Fibroblast of villous mesenchyme (primary cell): ENCODE results near the gene NFATC4. TPM values are rescaled to one million over a fixed set of nuclear protein-coding genes. Genes with fewer than 3 reads are reported as not detected.
A peak's percentile ranks its signal among the peaks of the same experiment; 100 is the strongest.

Source experiments
- DNase-seq: peaks from one replicate; pipeline ENCODE4 v3.0.0-alpha.2; 2010; ENCODE audit warnings: low read depth
- H3K4me3 ChIP-seq: 2 replicates; pipeline ENCODE4 v1.5.1; 2011; ENCODE audit warnings: low read depth, mild to moderate bottlenecking, low read length
- total RNA-seq: library from RNA; depleted of rRNA; stranded (reverse); fragments of >200 nt; gene quantifications from 2 replicates; pipeline ENCODE4 v1.2.3, GENCODE V29; 2012
- TF ChIP-seq, protein P1 (sequence below): IDR thresholded peaks from 2 replicates; pipeline ENCODE4 v1.5.1; 2012; ENCODE audit warnings: low read depth, mild to moderate bottlenecking, low read length; ENCODE audit not compliant: insufficient read depth

Gene NFATC4
- 56.4 and 68.2 TPM in 2 replicates for total RNA-seq

DNA sequence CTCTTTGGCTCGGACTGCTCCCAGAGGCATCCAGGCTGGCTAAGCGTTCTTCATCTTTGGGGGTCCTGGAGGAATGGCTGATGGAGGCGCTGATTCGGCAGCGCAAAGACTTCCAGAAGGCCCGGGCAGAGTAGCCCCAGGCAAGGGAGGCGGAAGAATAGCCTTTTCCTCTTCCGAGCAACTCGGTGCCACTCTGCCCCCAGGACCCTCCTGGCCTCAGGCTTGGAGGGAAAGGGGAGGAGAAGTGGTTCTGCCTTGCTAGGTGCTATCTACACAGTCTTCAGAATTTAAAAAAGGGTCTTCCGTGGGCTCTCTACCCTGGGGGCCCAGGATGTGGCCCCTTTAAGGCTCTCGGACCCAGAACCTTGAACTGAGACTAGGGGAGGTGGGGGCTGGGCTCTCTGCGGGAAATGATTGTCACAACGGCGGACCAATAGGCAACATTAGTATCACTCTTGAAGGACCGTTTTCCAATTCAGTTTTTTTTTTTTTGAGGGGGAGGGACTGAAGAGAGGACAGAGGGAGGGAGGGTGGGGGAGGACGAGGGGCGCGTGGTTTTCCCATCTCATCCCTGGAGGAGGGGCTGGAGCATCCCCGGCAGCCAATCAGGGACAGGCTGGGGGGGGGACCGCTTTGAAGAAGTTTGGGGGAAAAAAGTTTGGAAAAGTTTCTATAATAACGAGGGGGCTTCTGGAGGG is at the start of gene NFATC4:
Gene NFATC4, plus strand, starts transcription at position 671 of the 698 bp plus-strand sequence. CDS start 157 bp downstream, outside the sequence.
- peak; percentile 97 for DNase-seq
- H3K4me3 ChIP-seq, result peak within 1 kb of the TSS; percentile 96
- TF ChIP-seq, protein P1, sequence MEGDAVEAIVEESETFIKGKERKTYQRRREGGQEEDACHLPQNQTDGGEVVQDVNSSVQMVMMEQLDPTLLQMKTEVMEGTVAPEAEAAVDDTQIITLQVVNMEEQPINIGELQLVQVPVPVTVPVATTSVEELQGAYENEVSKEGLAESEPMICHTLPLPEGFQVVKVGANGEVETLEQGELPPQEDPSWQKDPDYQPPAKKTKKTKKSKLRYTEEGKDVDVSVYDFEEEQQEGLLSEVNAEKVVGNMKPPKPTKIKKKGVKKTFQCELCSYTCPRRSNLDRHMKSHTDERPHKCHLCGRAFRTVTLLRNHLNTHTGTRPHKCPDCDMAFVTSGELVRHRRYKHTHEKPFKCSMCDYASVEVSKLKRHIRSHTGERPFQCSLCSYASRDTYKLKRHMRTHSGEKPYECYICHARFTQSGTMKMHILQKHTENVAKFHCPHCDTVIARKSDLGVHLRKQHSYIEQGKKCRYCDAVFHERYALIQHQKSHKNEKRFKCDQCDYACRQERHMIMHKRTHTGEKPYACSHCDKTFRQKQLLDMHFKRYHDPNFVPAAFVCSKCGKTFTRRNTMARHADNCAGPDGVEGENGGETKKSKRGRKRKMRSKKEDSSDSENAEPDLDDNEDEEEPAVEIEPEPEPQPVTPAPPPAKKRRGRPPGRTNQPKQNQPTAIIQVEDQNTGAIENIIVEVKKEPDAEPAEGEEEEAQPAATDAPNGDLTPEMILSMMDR, result no peak

DNA sequence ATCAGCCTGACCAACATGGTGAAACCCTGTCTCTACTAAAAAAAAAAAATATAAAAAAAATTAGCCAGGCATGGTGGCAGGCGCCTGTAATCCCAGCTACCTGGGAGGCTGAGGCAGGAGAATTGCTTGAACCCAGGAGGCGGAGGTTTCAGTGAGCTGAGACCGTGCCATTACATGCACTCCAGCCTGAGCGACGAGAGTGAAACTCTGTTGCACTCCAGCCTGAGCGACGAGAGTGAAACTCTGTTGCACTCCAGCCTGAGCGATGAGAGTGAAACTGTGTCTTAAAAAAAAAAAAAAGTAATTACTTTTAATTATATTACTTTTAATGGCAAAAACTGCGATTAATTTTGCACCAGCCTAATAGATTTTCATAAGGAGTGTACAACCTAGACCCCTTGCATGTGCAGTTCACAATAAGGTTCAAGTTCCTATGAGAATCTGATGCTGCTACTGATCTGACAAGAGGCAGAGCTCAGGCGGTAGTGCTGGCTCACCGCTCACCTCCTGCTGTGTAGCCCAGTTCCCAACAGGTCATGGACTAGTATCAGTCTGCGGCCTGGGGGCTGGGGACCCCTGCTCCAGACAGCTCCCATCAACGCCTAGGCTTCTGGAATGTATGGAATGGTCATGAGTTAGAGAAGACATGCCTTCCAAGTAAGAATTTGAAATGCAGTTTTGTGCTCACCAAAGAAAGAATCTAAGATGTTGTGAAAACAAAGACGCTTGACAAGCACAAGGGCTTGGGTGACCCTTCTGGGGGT is 46.6 kb upstream of the NFATC4 start:
- no peak overlapping the region for H3K4me3 ChIP-seq
- TF ChIP-seq, protein P1, result no peak
- DNase-seq, result no peak

DNA sequence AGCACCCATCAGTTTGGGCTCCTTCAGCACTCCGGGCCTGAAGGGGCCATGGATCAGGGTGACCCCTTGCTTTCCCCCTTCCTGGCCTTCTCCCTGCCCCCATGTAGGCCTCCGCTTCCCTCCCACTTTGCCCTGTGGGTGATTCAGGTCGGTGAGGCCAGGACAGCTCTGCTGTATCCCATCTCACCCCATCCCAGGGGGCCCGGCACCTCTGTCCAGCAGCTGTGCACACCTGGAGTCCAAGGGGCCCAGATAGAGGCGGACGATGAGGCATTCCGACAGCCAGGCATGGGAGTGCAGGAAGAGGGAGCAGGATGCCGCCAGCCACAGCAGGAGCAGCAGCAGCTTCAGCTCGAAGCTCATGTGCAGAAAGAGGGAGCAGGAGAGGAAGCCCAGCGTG is 45.3 kb upstream of the NFATC4 start:
- TF ChIP-seq, protein P1, result no peak
- no peak for DNase-seq
- H3K4me3 ChIP-seq, result no peak overlapping the region

DNA sequence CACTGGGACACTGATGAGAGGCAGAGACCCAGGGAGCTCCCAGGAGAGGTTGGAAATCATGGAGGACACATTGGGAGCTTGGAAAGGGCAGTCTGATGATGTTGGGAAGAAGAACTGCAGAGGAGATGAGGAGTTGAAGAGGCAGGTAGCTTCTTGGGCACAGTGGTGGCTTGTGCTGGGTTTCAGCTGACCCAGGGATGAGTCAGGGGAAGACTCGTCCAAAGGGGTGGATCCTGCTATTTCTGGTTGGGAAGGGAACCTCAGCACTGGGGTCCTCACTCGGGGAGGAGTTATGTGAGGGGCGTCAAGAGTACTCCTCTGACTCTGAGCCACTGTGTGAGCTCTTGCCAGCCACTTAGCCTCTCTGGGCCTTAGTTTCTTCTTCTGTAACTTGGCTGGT is 44.6 kb upstream of the NFATC4 start:
- DNase-seq, result no peak
- TF ChIP-seq, protein P1, result no peak
- no peak overlapping the region for H3K4me3 ChIP-seq

DNA sequence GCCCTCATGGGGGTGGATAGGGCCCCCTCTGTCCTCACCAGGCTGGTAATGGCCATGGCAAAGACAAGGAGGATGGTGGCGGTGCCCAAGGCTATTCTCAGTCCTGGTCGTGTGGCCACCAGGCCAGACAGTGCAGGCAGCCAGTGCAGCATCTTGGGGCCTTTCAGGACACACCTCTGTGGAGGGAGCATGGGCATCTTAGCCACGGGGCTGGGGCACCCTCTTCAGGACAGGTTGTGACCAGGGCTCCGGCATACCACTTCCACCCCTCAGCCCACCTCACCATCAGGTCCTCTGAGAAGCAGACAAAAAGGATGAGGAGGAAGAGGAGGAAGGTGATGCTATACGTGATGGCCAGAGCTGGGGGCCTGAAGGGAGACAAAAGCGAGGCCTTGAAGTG is 44.0 kb upstream of the NFATC4 start:
- TF ChIP-seq, protein P1, result no peak
- DNase-seq, result no peak
- no peak overlapping the region for H3K4me3 ChIP-seq

DNA sequence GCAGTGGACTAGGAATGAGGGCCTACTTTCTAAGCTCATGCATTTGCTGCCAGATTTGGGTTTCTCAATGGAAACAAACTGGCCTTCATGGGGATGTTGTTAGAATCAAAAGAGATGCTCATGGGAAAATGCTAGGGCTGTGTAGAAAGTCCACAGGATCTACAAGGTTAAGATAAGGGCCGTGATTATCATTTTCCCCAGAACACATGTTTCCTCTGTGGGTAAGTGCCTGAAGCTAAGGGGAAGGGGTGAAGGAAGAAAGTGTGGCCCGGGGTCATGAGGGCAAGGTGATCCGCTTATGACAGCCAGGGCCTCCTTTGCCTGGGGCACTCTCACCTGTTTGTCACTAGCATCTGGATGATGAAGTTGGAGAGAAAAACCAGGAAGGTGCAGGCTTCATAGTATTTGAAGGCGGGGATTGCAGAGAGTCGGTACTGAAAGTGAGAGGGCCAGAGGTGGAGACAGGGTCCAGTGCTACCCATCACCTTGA is 42.9 kb upstream of the NFATC4 start:
- TF ChIP-seq, protein P1, result no peak
- no peak overlapping the region for H3K4me3 ChIP-seq
- DNase-seq, result no peak
